Prostate gland (tissue), 2 donors: ENCODE measurements around the gene GPBP1L1.

ENCODE experiments used
- CTCF ChIP-seq, 4 experiments: fragments of 200-600 bp in 2 of 4; fragments of 450-650 bp in 2 of 4; sonication (generic) in 2 of 4; IDR thresholded peaks; 1 replicate in 3 of 4; 2 replicates in 1 of 4; pipeline ENCODE4 v1.5.1; 2016 to 2019; ENCODE audit warnings: antibody characterized with exemption in 4 of 4, mild to moderate bottlenecking in 2 of 4, moderate library complexity in 2 of 4
- POLR2A ChIP-seq: fragments of 450-650 bp; IDR thresholded peaks from one replicate; pipeline ENCODE4 v1.6.1; 2016; ENCODE audit warnings: antibody characterized with exemption, mild to moderate bottlenecking

- no peak for TF ChIP-seq CTCF (IDR thresholded peaks at IDR 0.05)
- no peak for TF ChIP-seq POLR2A
Observed at GRCh38 chr1:45682942-45683341, 3.4 kb downstream of the GPBP1L1 start.
